HG02884 (cell line): ENCODE measurements around the gene INPP5E.

Experiments used
- ATAC-seq: cut with Tn5 transposase; IDR thresholded peaks from one replicate; pipeline ENCODE4 v1.9.1; 2021; ENCODE audit warnings: mild to moderate bottlenecking, moderate library complexity; ENCODE audit not compliant: unreplicated experiment

The INPP5E gene

DNA sequence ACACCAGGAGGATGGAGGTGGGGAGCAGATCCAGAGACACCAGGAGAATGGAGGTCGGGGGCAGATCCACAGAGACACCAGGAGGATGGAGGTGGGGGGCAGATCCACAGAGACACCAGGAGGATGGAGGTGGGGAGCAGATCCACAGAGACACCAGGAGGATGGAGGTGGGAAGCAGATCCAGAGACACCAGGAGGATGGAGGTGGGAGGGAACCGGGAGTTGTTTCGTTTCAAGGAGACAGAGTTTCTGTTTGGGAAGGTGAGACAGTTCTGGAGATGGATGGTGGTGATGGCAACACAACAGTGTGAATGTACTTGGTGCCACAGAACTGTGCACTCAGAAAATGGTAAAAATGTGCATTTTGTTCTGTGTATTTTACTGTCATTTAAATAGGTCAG is 9.0 kb upstream of the INPP5E start:
- no peak for ATAC-seq

DNA sequence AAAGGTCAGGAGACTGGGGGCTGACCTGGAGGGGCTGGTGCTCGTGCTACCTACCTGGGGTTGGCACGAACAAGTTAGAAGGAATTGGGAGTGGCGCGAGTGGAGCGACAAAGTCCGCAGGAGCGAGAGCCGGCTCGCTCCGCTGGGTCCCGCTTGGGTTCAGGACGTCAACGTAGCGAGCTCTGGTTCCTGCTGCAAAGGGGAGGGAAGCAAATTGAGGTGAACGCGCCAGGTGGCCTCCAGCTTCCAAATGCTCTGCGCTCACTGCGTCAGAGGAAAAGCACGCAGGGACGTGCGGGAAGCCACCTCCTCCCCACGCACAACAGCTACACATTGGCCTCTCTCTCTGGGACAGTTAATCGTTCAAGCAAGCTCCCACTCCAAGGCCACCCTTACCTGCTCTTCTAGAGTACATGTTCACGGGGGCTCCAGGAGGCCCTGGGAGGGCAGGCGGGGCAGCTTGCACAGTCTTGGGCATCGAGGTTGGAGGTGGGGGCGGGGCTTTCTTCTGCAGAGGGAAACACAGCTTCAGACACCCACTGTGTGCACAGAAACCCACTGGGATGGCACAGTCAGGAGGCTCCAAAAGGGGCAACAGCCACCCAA is 7.6 kb upstream of the INPP5E start:
- no peak for ATAC-seq

- ATAC-seq: no peak
These were observed 6.2 kb upstream of the INPP5E start for GRCh38 chr9:136445799-136446198.

- ATAC-seq: no peak
These were observed 4.5 kb upstream of the INPP5E start for GRCh38 chr9:136444102-136444501.

GRCh38 chr9:136443687-136444086 is 4.0 kb upstream of the INPP5E start:
- no peak for ATAC-seq

GRCh38 chr9:136443087-136443486 is 3.4 kb upstream of the INPP5E start:
- no peak for ATAC-seq

DNA sequence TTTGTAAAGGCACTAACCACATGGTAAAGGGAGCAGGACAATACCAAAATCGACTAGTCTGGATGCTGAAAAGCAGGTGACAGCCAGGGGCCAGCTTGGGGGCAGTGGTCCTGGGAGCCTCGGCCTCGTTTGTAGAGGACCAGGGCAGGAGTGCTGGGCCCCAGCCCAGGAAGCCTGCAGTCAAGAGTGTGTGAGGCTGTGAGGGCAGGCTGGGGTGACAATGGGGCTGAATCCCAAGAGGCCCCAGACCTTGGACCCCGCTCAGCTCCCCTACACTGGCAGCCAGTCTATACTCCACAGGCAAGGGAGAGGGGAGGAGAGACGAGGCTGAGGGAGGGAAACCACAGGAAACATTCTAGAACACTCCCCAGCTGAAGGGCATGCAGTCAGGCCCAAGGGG is 2.6 kb upstream of the INPP5E start:
- no peak for ATAC-seq

DNA sequence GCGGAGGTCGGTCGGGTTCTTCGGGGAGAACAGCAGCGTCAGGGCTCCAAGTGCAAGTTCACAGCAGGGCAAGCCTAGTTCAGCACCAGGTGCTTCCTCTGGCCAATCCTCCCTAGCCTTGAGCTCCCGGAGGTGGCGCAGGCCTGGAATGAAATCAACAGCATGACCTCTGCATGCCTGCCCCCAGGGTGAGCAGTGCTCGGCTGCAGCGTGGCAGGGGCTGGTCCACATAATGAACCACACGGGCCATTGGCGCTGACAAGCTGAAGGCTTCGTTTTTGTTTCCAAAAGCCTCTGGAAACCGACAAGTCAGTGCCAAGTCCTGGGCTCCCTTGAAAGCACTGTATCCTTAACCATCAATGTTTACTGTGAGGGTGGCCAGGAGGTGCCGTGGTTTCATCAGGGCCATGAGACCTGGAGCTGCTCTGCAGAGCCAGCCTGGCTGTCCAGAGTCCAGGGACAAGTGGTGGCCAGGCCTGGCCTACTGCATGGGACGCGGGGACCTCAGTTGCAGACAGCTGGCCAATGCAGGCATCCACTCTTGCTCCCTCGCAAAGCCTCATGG is 2.1 kb upstream of the INPP5E start:
- ATAC-seq: no peak

DNA sequence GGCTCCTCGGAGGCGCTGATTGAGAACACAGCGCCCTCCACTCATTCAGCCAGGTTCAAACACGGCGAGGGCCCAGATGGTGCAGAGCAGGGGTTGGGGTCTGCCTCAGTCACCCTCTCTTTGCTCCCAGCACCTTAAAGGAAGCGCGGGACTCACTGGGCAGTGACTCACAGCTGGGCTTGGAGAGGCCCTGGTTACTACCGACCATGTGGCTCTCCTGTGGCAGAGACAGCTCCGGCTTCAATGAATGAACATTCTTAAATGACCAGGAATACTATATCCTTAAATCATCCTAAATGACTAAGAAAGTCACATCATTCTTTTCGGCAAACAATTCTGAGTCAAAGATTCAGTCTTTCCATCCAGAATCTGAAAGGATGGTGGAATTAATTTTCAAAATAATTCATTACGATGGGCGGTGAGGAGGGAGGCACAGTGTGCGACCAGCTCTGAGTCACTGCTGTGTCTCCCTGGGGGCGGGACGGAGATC is 1.6 kb upstream of the INPP5E start:
- ATAC-seq: no peak

DNA sequence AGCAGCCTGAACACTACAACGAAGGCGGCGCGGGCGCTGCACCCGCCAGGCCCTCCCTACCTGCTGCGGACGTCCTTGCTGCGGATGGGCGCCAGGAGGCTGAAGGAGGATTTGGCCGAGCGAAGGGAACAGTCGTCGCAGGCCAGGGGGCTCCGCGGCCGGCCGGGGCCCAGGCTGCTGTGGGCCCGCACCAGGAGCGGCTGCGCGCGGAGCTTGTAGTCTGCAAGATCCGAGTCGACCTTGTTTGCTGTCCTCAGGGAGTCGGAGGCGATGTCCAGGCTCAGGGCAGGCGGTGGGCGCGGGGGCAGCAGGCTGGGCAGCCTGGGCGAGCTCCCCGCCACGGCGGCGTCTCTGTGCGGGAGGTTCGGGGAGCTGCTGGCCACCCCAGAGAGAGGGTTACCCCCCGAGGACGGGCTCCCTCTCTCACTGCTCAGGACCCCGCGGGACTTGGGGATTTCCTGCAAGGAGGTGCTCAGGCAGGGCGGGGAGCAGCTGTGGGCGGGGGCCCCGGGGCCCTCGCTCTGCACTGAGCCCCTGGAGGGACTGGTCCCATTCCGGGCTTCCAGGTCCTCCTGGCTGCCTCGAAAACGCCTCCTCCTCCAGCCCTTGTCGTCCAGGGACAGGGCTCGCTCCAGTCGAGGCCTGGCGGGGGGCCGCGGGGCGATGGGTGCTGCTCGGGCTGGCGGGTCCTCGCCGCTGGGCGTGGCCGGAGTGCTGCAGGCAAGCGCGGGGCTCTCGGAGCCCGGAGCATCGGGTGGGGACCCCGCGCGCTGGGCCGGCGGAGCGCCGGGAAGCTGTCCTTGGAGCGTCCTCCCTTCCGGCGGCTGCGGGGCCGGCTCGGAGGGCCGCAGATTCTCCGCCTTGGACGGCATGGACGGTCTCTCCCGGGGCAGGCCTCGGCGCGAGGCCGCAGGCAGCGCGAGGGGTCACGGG is 831 bp downstream of the INPP5E start:
- ATAC-seq: peak; percentile 41

GRCh38 chr9:136437839-136438547 is 1.7 kb downstream of the INPP5E start:
- no peak for ATAC-seq

- no peak for ATAC-seq
These were observed 2.2 kb downstream of the INPP5E start for GRCh38 chr9:136437430-136437829.

- ATAC-seq: no peak
These were observed 3.5 kb downstream of the INPP5E start for GRCh38 chr9:136436055-136436634.

DNA sequence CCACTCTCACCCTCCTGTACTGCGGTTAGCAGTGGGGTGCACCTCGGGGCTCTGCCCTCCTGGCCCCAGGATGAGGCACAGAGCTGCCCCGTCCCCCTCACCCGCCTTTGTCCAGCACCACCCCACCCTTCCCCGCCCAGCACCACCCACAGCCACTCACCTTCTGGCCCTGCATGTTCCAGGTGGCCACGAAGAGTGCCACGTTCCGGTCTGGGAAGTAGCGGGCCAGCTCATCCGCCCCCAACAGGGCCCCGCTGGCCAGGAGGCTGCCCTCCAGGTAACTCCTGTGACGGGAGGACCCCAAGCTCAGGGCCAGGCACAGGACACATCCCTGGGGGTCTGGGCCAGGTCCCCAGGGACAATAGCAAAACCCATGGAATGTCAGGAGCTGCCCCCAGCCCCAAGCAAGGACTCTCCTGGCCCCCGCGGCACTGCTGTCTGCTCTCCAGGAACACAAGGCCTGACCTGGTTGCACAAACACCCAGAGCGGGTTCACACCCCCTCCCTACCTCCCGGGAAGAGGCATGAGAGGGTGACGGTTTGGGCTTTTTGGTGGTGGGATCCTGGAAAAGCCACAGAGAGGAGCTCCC is 5.0 kb downstream of the INPP5E start:
- no peak for ATAC-seq

- no peak for ATAC-seq
These were observed 5.6 kb downstream of the INPP5E start for GRCh38 chr9:136433849-136434579.

DNA sequence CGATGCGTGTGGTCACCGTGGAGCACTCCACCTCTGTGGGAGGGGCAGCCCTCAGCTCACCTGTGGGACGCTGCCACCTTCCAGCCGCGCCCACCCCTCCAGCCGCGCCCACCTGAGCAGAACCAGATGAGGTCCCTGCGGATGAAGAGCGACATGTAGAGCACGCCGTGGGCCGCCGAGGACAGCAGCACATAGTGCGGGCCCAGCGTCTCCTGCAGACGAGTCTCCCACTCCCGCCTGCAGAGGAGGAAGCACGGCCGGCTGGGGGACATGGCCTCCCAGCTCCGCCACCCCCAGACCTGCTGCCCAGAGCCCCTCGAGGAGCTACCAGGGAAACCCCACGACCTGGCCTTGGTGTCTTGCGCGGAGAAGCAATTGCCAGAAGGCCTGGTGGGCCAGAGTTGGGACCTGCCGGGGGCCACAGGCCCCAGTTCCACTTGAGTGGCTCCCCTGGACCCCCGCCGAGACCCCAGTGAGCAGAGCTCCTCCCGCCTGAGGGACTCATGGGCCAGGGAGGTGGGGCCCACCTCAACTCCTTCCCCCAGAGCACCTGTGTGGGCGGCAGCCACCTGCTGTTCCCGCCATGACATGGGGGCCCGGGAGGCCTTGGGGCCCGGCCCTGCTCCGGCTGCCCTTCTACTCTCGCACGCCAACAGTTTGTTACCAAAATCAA is 6.5 kb downstream of the INPP5E start:
- no peak for ATAC-seq

DNA sequence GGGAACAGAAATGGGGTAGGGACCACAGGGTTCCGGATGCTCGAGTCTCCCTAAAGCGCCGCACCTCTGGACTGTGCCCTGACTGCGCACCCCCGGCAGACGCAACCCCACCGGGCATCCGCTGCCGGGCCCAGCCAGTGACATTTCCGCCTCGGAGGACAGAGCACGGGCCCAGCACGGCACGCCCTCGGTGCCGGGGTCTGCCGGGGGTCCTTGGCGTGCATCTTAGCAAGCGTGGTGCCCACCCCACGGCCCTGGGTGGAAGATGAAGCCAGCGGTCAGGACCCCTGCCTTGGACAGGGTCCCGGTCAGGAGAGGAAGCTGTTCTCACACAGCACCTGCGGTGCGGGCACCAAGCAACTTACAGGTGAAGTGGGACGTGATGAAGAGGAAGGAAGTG is 7.1 kb downstream of the INPP5E start:
- no peak for ATAC-seq

DNA sequence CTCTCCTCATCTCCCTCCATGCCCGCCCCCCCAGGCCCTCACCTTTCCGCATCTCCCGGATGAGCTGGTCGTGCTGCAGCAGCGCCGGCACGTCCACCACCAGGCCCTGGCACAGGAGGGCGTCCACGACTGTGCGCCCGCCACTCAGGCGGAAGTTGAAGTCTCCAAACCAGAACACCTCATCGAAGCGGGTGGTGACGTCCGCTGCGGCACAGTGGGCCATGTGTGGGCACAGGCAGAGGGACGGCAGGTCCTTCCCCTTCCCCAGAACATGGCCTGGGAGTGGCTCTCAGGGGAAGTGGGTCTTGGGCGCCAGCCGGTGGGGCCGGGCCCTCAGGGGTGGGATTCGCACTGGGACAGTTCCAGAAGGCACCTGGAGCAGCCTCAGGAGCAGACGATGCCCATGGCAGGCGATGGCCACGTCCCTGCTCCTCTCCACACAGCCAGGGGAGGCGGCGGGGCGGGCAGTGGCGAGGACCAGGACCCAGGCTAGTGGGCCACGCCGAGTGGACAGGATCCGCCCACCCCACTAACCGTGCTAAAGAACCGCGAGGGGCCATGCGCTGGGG is 7.8 kb downstream of the INPP5E start:
- no peak for ATAC-seq
